SK-N-SH treated with all-trans-retinoic acid at 6 μM for 48 hours (cell line): ENCODE results near the gene TES.

ENCODE experiments used
- ATAC-seq: fragments of 200-7000 bp; cut with Tn5 transposase; 3 replicates; pipeline ENCODE4 v1.9.1; 2020; ENCODE audit warnings: mild to moderate bottlenecking, moderate library complexity
- ARNTL ChIP-seq: fragments of 450-650 bp; formaldehyde crosslinking; IDR thresholded peaks from 2 replicates; pipeline ENCODE4 v1.5.0; 2020; ENCODE audit warnings: low read depth, mild to moderate bottlenecking, moderate library complexity, borderline replicate concordance
- BACH2 ChIP-seq: fragments of 250-450 bp; sonication (Bioruptor Pico); IDR thresholded peaks from 2 replicates; pipeline ENCODE4 v1.9.0; 2021; ENCODE audit warnings: mild to moderate bottlenecking, borderline replicate concordance
- CSDC2 ChIP-seq: fragments of 250-450 bp; sonication (Bioruptor Pico); IDR thresholded peaks from 2 replicates; pipeline ENCODE4 v1.5.0; 2020; ENCODE audit warnings: mild to moderate bottlenecking, moderate library complexity
- ESRRG ChIP-seq: fragments of 250-450 bp; sonication (Bioruptor Pico); IDR thresholded peaks from 2 replicates; pipeline ENCODE4 v1.6.1; 2021; ENCODE audit warnings: mild to moderate bottlenecking
- GLIS3 ChIP-seq: fragments of 250-450 bp; sonication (Bioruptor Pico); IDR thresholded peaks from 2 replicates; pipeline ENCODE4 v1.5.0; 2020; ENCODE audit warnings: mild to moderate bottlenecking, moderate library complexity
- ISL1 ChIP-seq: fragments of 250-450 bp; sonication (Bioruptor Pico); IDR thresholded peaks from 2 replicates; pipeline ENCODE4 v2.1.2; 2022; ENCODE audit warnings: mild to moderate bottlenecking, moderate library complexity
- OSR1 ChIP-seq: fragments of 250-450 bp; sonication (Bioruptor Pico); IDR thresholded peaks from 2 replicates; pipeline ENCODE4 v1.8.0; 2022; ENCODE audit warnings: moderate library complexity, mild to moderate bottlenecking, inconsistent platforms
- PPARA ChIP-seq: fragments of 250-450 bp; sonication (Bioruptor Pico); IDR thresholded peaks from 2 replicates; pipeline ENCODE4 v1.5.0; 2020; ENCODE audit warnings: mild to moderate bottlenecking, borderline replicate concordance
- RARB ChIP-seq: fragments of 250-450 bp; sonication (Bioruptor Pico); IDR thresholded peaks from 2 replicates; pipeline ENCODE4 v1.8.0; 2021; ENCODE audit warnings: mild to moderate bottlenecking, moderate library complexity
- SNAI2 ChIP-seq: fragments of 250-450 bp; sonication (Bioruptor Pico); IDR thresholded peaks from 2 replicates; pipeline ENCODE4 v1.5.0; 2020; ENCODE audit warnings: mild to moderate bottlenecking, moderate library complexity
- TCF4 ChIP-seq: fragments of 250-450 bp; sonication (Bioruptor Pico); IDR thresholded peaks from 2 replicates; pipeline ENCODE4 v1.8.0; 2021; ENCODE audit warnings: mild to moderate bottlenecking, moderate library complexity, borderline replicate concordance
- TOX ChIP-seq: fragments of 250-450 bp; sonication (Bioruptor Pico); IDR thresholded peaks from 2 replicates; pipeline ENCODE4 v1.8.0; 2021; ENCODE audit warnings: mild to moderate bottlenecking, moderate library complexity, borderline replicate concordance
- ZC3H10 ChIP-seq: fragments of 250-450 bp; sonication (Bioruptor Pico); IDR thresholded peaks from 2 replicates; pipeline ENCODE4 v1.5.1; 2021; ENCODE audit warnings: mild to moderate bottlenecking, moderate library complexity
- ZFP3 ChIP-seq: fragments of 250-450 bp; sonication (Bioruptor Pico); IDR thresholded peaks from 2 replicates; pipeline ENCODE4 v1.5.0; 2020; ENCODE audit warnings: mild to moderate bottlenecking, moderate library complexity
- ZFP30 ChIP-seq: fragments of 450-650 bp; formaldehyde crosslinking; IDR thresholded peaks from 2 replicates; pipeline ENCODE4 v1.5.0; 2022; ENCODE audit warnings: mild to moderate bottlenecking, moderate library complexity
- ZNF565 ChIP-seq: fragments of 450-650 bp; formaldehyde crosslinking; conservative IDR thresholded peaks from 2 replicates; pipeline ENCODE4 v1.5.0; 2020; ENCODE audit warnings: low read depth, mild to moderate bottlenecking, moderate library complexity
- ZNF70 ChIP-seq: fragments of 450-650 bp; formaldehyde crosslinking; IDR thresholded peaks from 2 replicates; pipeline ENCODE4 v1.5.0; 2020; ENCODE audit warnings: mild to moderate bottlenecking, moderate library complexity
- ZNF8 ChIP-seq: fragments of 450-650 bp; formaldehyde crosslinking; IDR thresholded peaks from 2 replicates; pipeline ENCODE4 v1.5.0; 2020; ENCODE audit warnings: mild to moderate bottlenecking, moderate library complexity
- TF ChIP-seq, protein P1 (sequence below): fragments of 250-450 bp; sonication (Bioruptor Pico); IDR thresholded peaks from 2 replicates; pipeline ENCODE4 v1.5.1; 2021; ENCODE audit warnings: mild to moderate bottlenecking, moderate library complexity
- TF ChIP-seq, protein P2 (sequence below): fragments of 250-450 bp; sonication (Bioruptor Pico); IDR thresholded peaks from 2 replicates; pipeline ENCODE4 v1.5.1; 2020; ENCODE audit warnings: low read depth, mild to moderate bottlenecking, moderate library complexity
- TF ChIP-seq, protein P3 (sequence below): fragments of 250-450 bp; sonication (Bioruptor Pico); IDR thresholded peaks from 2 replicates; pipeline ENCODE4 v1.8.0; 2020; ENCODE audit warnings: mild to moderate bottlenecking, moderate library complexity, borderline replicate concordance

Gene TES

DNA sequence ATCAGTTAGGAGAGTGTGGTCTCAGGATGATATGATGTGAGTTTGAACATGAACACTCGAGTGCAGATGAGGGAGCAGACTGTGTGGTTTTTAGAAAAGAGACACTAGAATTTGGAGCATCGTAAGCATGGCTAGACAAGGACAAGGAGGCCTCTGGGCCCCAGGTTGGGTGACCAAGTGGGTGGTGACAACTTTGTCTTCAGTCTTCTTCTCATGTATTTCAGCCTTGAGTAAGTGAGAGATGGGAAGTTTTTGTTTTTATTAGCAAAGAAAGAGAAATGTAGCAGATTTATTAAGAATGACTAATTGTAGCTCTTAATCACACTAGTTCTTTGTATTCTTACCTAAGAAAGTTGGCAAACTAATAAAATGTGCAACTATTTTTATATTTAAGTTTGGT, 16.3 kb downstream of the TES start:
- ATAC-seq: no peak
- TF ChIP-seq PPARA (no peak), ZFP3 (CRISPR knock-in tag) (no peak), SNAI2 (no peak), CSDC2 (CRISPR knock-in tag) (no peak), GLIS3 (CRISPR knock-in tag) (no peak), ESRRG (CRISPR knock-in tag) (no peak), ZNF70 (CRISPR knock-in tag) (no peak), BACH2 (CRISPR knock-in tag) (no peak), ISL1 (CRISPR knock-in tag) (no peak), TOX (no peak), OSR1 (CRISPR knock-in tag) (no peak)
- TF ChIP-seq, protein P1, sequence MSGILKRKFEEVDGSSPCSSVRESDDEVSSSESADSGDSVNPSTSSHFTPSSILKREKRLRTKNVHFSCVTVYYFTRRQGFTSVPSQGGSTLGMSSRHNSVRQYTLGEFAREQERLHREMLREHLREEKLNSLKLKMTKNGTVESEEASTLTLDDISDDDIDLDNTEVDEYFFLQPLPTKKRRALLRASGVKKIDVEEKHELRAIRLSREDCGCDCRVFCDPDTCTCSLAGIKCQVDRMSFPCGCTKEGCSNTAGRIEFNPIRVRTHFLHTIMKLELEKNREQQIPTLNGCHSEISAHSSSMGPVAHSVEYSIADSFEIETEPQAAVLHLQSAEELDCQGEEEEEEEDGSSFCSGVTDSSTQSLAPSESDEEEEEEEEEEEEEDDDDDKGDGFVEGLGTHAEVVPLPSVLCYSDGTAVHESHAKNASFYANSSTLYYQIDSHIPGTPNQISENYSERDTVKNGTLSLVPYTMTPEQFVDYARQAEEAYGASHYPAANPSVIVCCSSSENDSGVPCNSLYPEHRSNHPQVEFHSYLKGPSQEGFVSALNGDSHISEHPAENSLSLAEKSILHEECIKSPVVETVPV (CRISPR knock-in tag): no peak

DNA sequence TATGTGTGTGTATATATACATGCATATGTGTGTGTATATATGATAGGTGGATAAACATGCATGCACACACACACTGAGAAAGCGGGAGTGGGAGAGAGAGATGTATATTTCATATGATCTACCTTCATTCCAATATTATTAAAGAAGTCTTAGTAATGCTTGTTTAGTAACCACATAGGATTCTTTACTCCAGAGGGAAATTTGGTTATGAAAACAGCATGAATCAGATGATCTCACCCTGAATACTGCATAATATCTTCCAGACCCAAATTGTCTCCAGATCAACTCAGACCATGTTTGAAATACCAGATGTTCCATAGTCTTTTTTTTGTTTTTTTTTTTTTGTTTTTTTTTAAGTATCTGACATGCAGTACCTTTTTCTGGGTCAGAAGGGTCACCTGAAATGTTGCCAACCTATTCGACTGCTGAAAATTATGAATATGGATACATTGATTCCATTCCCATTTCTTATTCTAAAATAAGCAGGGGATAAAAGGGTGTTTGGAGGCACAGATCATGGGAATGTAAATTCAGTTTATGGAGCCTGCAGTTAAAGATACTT, 17.4 kb downstream of the TES start:
- ATAC-seq: peak; percentile 95
- TF ChIP-seq, protein P2, sequence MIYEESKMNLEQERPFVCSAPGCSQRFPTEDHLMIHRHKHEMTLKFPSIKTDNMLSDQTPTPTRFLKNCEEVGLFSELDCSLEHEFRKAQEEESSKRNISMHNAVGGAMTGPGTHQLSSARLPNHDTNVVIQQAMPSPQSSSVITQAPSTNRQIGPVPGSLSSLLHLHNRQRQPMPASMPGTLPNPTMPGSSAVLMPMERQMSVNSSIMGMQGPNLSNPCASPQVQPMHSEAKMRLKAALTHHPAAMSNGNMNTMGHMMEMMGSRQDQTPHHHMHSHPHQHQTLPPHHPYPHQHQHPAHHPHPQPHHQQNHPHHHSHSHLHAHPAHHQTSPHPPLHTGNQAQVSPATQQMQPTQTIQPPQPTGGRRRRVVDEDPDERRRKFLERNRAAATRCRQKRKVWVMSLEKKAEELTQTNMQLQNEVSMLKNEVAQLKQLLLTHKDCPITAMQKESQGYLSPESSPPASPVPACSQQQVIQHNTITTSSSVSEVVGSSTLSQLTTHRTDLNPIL (CRISPR knock-in tag): peak; percentile 90
- TF ChIP-seq ZNF565 (CRISPR knock-in tag) (peak; percentile 57; the same call in 1 of the 2 replicates), ZNF8 (CRISPR knock-in tag) (no peak), TCF4 (peak; percentile 84), ISL1 (CRISPR knock-in tag) (peak; percentile 78), ESRRG (CRISPR knock-in tag) (0 out of 2 replicates have a peak, but pooled peaks have one; percentile 54), BACH2 (CRISPR knock-in tag) (no peak), ARNTL (CRISPR knock-in tag) (peak; percentile 75; the same call in 1 of the 2 replicates), ZNF70 (CRISPR knock-in tag) (0 out of 2 replicates have a peak, but pooled peaks have one; percentile 39)
- TF ChIP-seq, protein P1 (CRISPR knock-in tag): 0 out of 2 replicates have a peak, but pooled peaks have one; percentile 67
- TF ChIP-seq, all 23 proteins: peak for 8

DNA sequence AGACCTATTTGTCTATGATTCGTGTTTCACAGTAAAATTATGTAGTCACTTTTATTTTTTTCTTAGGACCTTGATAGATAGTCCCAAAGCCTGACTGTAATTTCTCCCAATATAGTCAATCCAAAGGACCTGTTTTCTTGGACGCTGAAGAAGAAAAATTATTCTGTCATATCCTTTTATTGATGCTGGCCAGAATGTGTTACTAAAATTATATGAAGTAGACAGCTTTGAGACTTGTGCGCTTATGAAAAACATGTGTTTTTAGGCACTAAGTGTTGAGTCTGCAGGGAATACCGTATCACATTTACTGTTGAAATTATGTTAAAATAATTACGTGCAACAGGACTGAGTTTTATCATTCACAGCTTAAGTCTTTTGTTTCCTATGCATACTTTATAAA, 17.9 kb downstream of the TES start:
- ATAC-seq: peak; percentile 13; the same call in 2 of the 3 replicates

DNA sequence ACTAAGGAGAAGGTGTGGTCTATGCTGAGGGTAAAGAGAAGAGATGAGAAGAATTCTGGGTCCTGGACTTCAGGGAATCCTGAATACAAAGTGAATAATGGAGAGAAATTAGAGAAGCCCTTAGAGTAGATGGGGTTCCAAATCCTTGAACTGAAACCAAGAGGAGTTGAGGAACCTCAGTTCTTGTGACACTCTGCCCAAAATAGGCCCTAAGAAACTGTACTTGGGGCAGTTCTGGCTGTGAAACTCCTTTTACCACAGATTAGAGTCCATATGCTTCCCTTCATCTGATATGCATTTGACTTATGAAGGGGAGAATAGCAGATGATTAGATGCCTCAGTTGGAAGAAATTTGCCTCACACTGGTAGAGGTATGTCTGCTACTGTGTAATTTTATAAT, 19.0 kb downstream of the TES start:
- ATAC-seq: no peak
- TF ChIP-seq, protein P1 (CRISPR knock-in tag): no peak
- no peak for TF ChIP-seq ZC3H10 (CRISPR knock-in tag)
- no peak for TF ChIP-seq ZFP30 (CRISPR knock-in tag)
- TF ChIP-seq ZNF565 (CRISPR knock-in tag): no peak
- TF ChIP-seq BACH2 (CRISPR knock-in tag): no peak
- no peak for TF ChIP-seq ZNF70 (CRISPR knock-in tag)
- TF ChIP-seq ISL1 (CRISPR knock-in tag): peak; percentile 22; the same call in 1 of the 2 replicates
- TF ChIP-seq RARB (CRISPR knock-in tag): no peak
- no peak for TF ChIP-seq ZNF8 (CRISPR knock-in tag)
- TF ChIP-seq TCF4: peak; percentile 34; the same call in 1 of the 2 replicates

More for the DNA sequence above, 17.9 kb downstream of the TES start:
- TF ChIP-seq RARB (CRISPR knock-in tag) (no peak), PPARA (no peak), ISL1 (CRISPR knock-in tag) (no peak), TCF4 (peak; percentile 61; the same call in 1 of the 2 replicates)
- TF ChIP-seq, protein P3, sequence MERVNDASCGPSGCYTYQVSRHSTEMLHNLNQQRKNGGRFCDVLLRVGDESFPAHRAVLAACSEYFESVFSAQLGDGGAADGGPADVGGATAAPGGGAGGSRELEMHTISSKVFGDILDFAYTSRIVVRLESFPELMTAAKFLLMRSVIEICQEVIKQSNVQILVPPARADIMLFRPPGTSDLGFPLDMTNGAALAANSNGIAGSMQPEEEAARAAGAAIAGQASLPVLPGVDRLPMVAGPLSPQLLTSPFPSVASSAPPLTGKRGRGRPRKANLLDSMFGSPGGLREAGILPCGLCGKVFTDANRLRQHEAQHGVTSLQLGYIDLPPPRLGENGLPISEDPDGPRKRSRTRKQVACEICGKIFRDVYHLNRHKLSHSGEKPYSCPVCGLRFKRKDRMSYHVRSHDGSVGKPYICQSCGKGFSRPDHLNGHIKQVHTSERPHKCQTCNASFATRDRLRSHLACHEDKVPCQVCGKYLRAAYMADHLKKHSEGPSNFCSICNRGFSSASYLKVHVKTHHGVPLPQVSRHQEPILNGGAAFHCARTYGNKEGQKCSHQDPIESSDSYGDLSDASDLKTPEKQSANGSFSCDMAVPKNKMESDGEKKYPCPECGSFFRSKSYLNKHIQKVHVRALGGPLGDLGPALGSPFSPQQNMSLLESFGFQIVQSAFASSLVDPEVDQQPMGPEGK: no peak
